Measurements from ENCODE around the gene TKFC.

DNA sequence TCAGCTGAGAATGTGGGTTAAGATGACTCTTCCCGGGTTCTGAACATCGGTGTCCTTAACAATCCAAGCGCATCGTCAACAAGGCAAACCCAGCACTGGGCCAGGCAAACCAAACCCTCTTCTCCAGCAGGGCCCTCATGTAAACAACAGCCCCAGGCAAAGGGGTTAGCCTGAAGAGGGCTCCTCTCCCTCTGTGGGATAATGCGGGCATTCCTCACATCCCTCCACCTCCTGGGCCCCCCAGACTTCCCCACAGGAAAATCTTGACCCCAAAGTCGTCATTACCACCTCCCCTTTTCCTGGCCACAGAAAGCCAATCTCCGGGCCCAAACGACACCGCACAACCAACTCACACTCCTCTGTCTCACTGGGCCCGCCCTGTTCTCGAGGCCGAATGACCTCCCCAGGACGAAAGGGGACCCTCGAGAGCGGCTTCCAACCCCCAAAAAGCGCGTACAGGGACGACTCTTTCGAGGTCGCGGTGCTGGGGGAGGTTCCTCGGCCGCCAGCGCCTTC, 689 bp upstream of the TKFC start:
- no peak for TF ChIP-seq CTCF (conservative IDR thresholded peaks at IDR 0.05)
- TF ChIP-seq ZFX (IDR thresholded peaks at IDR 0.05) = no peak
